Ishikawa (cell line): ENCODE measurements around the gene SAMD14.

Source experiments
- CEBPB ChIP-seq: IDR thresholded peaks from 2 replicates; pipeline ENCODE4 v1.6.1; 2012
- EGR1 ChIP-seq: IDR thresholded peaks from 2 replicates; pipeline ENCODE4 v1.6.1; 2012
- EP300 ChIP-seq: IDR thresholded peaks from 2 replicates; pipeline ENCODE4 v1.6.1; 2012; ENCODE audit warnings: borderline replicate concordance
- FOXM1 ChIP-seq: IDR thresholded peaks from 2 replicates; pipeline ENCODE4 v1.6.1; 2012; ENCODE audit warnings: low read depth, borderline replicate concordance
- RAD21 ChIP-seq: IDR thresholded peaks from 2 replicates; pipeline ENCODE4 v1.6.1; 2012; ENCODE audit warnings: low read depth
- TEAD4 ChIP-seq: IDR thresholded peaks from 2 replicates; pipeline ENCODE4 v1.6.1; 2012
- YY1 ChIP-seq: IDR thresholded peaks from 2 replicates; pipeline ENCODE4 v1.6.1; 2012; ENCODE audit warnings: low read depth
- ZBTB7A ChIP-seq: IDR thresholded peaks from 2 replicates; pipeline ENCODE4 v1.6.1; 2012; ENCODE audit warnings: low read depth
- TF ChIP-seq, protein P1 (sequence below): IDR thresholded peaks from 2 replicates; pipeline ENCODE4 v1.6.1; 2012; ENCODE audit warnings: low read depth, mild to moderate bottlenecking

GRCh38 chr17:50095626-50096037 lies 34.3 kb downstream of the SAMD14 start:
- no peak for TF ChIP-seq FOXM1
- no peak for TF ChIP-seq YY1
- TF ChIP-seq TEAD4 = no peak
- no peak for TF ChIP-seq EP300
- TF ChIP-seq, protein P1, sequence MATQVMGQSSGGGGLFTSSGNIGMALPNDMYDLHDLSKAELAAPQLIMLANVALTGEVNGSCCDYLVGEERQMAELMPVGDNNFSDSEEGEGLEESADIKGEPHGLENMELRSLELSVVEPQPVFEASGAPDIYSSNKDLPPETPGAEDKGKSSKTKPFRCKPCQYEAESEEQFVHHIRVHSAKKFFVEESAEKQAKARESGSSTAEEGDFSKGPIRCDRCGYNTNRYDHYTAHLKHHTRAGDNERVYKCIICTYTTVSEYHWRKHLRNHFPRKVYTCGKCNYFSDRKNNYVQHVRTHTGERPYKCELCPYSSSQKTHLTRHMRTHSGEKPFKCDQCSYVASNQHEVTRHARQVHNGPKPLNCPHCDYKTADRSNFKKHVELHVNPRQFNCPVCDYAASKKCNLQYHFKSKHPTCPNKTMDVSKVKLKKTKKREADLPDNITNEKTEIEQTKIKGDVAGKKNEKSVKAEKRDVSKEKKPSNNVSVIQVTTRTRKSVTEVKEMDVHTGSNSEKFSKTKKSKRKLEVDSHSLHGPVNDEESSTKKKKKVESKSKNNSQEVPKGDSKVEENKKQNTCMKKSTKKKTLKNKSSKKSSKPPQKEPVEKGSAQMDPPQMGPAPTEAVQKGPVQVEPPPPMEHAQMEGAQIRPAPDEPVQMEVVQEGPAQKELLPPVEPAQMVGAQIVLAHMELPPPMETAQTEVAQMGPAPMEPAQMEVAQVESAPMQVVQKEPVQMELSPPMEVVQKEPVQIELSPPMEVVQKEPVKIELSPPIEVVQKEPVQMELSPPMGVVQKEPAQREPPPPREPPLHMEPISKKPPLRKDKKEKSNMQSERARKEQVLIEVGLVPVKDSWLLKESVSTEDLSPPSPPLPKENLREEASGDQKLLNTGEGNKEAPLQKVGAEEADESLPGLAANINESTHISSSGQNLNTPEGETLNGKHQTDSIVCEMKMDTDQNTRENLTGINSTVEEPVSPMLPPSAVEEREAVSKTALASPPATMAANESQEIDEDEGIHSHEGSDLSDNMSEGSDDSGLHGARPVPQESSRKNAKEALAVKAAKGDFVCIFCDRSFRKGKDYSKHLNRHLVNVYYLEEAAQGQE = no peak
- no peak for TF ChIP-seq EGR1
- peak; percentile 69; the same call in 1 of the 2 replicates for TF ChIP-seq ZBTB7A
- TF ChIP-seq RAD21 = no peak
- no peak for TF ChIP-seq CEBPB
